Breast epithelium (tissue), 4 donors: ENCODE data around the gene GPR161. TPM values are rescaled to one million over a fixed set of nuclear protein-coding genes. Genes with fewer than 3 reads are reported as not detected.

Experiments used
- DNase-seq, 2 donors: peaks; one replicate each; pipeline ENCODE4 v3.0.0-alpha.2; 2019; ENCODE audit warnings: low spot score in 2 of 2
- H3K27ac ChIP-seq, 2 donors: fragments of 200-600 bp; sonication (generic) in 1 of 2; one replicate each; pipeline ENCODE4 v1.5.1; 2016 to 2019; ENCODE audit warnings: mild to moderate bottlenecking in 1 of 2
- H3K27me3 ChIP-seq, 2 donors: fragments of 200-600 bp; sonication (generic) in 1 of 2; one replicate each; pipeline versions ENCODE4 v1.5.1 to v1.6.0; 2017 to 2019; ENCODE audit warnings: control low read depth in 1 of 2, mild to moderate bottlenecking in 1 of 2
- H3K36me3 ChIP-seq: fragments of 200-600 bp; one replicate; pipeline ENCODE4 v1.5.1; 2019
- H3K4me1 ChIP-seq, 2 donors: fragments of 200-600 bp; sonication (generic); one replicate each; pipeline ENCODE4 v1.5.1; 2016 to 2019; ENCODE audit warnings: control low read depth in 1 of 2
- H3K4me3 ChIP-seq, 3 donors: fragments of 200-600 bp; sonication (generic); 1 replicate in 2 of 3; 2 replicates in 1 of 3; pipeline ENCODE4 v1.5.1; 2016 to 2019; ENCODE audit warnings: mild to moderate bottlenecking in 3 of 3, moderate library complexity in 2 of 3
- H3K9me3 ChIP-seq, 2 donors: fragments of 200-600 bp; sonication (generic) in 1 of 2; one replicate each; pipeline ENCODE4 v1.5.1; 2016 to 2019; ENCODE audit warnings: control low read depth in 1 of 2
- POLR2A ChIP-seq: fragments of 450-650 bp; IDR thresholded peaks from one replicate; pipeline ENCODE4 v1.6.1; 2016; ENCODE audit warnings: antibody characterized with exemption, mild to moderate bottlenecking, moderate library complexity
- POLR2AphosphoS5 ChIP-seq, 3 donors: sonication (generic); formaldehyde crosslinking; IDR thresholded peaks; one replicate each; pipeline ENCODE4 v1.6.1; 2017; ENCODE audit warnings: antibody characterized with exemption in 3 of 3
- intact Hi-C: fragments of 100-400 bp; cut with DNase I; formaldehyde crosslinking; loops from one replicate; pipeline ENCODE4 v1.15.1; 2023; ENCODE audit warnings: low total_unique reads
- total RNA-seq, 3 donors: library from RNA; depleted of rRNA; stranded (reverse); fragments of >200 nt; gene quantifications; one replicate each; pipeline ENCODE4 v1.1.0, GENCODE V29; 2016
- TF ChIP-seq, protein P1 (sequence below), 3 donors: fragments of 450-650 bp; IDR thresholded peaks; one replicate each; pipeline ENCODE4 v1.5.1; 2016 to 2017; ENCODE audit warnings: antibody characterized with exemption in 3 of 3, mild to moderate bottlenecking in 3 of 3, moderate library complexity in 3 of 3

GPR161 gene
- total RNA-seq, 3 donors from 2014 or later: 2.8 to 5.6 (median 4.5) TPM

DNA sequence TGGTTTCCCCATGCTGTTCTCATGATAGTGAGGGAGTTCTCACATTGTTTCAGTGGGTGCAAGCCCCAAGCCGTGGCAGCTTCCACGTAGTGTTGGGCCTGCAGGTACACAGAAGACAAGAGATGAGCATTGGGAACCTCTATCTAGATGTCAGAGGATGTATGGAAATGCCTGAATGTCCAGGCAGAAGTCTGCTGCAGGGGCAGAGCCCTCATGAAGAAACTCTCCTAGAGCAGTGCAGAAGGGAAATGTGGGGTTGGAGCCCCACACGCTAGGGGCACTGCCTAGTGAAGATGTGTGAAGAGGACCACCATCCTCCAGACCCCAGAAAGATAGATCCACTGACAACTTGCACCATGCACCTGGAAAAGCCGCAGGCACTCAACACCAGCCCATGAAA lies 17.0 kb downstream of the GPR161 start:
- no peak overlapping the region for H3K27ac ChIP-seq
- H3K9me3 ChIP-seq: no peaks in the 10 kb centered on the region
- TF ChIP-seq POLR2A (no peak), POLR2AphosphoS5 (IDR thresholded peaks at IDR 0.05) (no peak)
- TF ChIP-seq, protein P1, sequence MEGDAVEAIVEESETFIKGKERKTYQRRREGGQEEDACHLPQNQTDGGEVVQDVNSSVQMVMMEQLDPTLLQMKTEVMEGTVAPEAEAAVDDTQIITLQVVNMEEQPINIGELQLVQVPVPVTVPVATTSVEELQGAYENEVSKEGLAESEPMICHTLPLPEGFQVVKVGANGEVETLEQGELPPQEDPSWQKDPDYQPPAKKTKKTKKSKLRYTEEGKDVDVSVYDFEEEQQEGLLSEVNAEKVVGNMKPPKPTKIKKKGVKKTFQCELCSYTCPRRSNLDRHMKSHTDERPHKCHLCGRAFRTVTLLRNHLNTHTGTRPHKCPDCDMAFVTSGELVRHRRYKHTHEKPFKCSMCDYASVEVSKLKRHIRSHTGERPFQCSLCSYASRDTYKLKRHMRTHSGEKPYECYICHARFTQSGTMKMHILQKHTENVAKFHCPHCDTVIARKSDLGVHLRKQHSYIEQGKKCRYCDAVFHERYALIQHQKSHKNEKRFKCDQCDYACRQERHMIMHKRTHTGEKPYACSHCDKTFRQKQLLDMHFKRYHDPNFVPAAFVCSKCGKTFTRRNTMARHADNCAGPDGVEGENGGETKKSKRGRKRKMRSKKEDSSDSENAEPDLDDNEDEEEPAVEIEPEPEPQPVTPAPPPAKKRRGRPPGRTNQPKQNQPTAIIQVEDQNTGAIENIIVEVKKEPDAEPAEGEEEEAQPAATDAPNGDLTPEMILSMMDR (IDR thresholded peaks at IDR 0.05): no peak
- intact Hi-C loops: loop anchor here (10.0 kb wide), 1 partner anchor 1855 kb away; no protein-coding TSS in a partner anchor
- H3K4me3 ChIP-seq: no peak overlapping the region
- no peaks in the 10 kb centered on the region for H3K27me3 ChIP-seq
- no peaks in the 10 kb centered on the region for H3K4me1 ChIP-seq
- no peak for DNase-seq
- H3K36me3 ChIP-seq: no peaks in the 10 kb centered on the region

DNA sequence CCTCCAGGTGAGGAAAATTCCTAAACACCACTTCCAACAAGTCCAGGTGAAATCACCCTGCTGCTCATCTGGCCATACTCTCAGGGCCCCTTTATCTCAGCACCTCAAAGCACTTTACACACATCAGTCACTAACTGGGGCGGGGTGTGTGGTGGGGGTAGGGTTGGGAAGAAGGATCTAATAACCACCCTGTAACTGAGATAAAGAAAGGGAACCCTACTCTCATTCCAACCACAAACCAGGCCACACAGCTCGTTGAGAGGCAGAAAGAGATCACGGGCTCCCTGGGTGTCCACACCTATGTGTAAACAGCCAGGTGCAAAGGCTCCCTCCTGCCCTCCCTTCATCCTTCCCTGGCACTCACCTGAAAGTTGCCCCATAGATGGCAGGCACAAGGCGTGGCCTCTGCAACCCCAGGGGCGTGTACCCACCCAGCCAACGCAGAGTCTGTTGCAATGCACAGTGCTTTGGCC lies 20.4 kb downstream of the GPR161 start:
- TF ChIP-seq, protein P1 (IDR thresholded peaks at IDR 0.05): no peak
- TF ChIP-seq POLR2AphosphoS5 (IDR thresholded peaks at IDR 0.05): no peak
- Histone ChIP-seq H3K36me3 (no peaks in the 10 kb centered on the region), H3K4me3 (no peak overlapping the region), H3K27ac (no peak overlapping the region), H3K27me3 (no peaks in the 10 kb centered on the region), H3K9me3 (no peaks in the 10 kb centered on the region), H3K4me1 (no peaks in the 10 kb centered on the region)
- intact Hi-C loops: loop anchor here (10.0 kb wide), 1 partner anchor 1852 kb away; no protein-coding TSS in a partner anchor
- DNase-seq: peak in 1 of 2 donors; percentile 34

DNA sequence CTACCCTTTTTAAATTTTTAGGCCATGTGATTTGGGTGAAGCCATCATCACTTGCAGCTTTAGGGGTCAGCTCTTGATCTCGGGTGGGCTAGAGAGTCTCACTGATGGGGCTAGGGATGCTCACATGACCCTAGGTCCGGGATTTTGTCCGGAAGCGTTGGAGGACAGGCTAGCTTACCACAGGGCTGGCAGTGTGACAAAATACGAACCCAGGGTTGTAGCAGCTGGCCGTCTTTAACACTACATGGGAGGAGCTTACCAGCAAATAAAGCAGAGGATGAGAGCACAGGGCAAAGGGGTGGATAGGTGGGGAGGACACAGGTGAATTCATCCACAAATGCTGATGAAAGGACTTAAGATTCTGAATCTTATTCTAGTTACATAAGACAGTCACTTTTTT lies 21.9 kb downstream of the GPR161 start:
- H3K27ac ChIP-seq: no peak overlapping the region
- H3K9me3 ChIP-seq: no peaks in the 10 kb centered on the region
- no peak overlapping the region for H3K4me3 ChIP-seq
- H3K27me3 ChIP-seq: no peaks in the 10 kb centered on the region
- no peaks in the 10 kb centered on the region for H3K36me3 ChIP-seq
- intact Hi-C loops: loop anchor here (10.0 kb wide), 1 partner anchor 1850 kb away; no protein-coding TSS in a partner anchor
- TF ChIP-seq POLR2A (no peak), POLR2AphosphoS5 (IDR thresholded peaks at IDR 0.05) (no peak)
- TF ChIP-seq, protein P1 (IDR thresholded peaks at IDR 0.05): no peak
- no peak for DNase-seq
- H3K4me1 ChIP-seq: no peaks in the 10 kb centered on the region

DNA sequence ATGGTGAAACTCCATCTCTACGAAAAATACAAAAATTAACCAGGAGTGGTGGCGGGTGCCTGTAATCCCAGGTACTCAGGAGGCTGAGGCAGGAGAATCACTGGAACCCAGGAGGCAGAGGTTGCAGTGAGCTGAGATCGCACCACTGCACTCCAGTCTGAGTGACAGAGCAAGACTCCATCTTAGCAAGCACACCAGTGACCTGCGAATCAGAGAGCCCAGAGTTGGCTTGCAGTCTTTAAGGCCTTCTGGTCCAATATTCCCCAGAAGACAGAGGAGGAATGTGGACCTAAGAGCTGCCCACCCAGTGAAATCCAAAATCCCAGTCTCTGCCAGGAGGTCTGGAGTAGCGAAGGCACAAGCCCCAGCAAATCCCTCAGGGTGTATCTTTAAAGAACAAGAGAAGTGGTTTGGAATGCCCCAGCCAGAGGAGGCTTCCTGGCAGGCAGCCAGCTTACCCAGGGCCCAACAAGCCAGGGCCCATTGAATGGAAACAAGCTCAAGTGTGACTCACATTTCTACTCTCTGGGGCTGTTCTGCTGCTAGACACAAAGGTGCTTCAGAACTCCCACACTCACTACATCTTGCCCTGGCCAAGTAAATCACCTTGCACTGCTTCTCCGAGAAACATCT lies 23.9 kb downstream of the GPR161 start:
- Histone ChIP-seq H3K27me3 (no peaks in the 10 kb centered on the region), H3K4me1 (no peaks in the 10 kb centered on the region), H3K27ac (peak overlapping the region; percentile 30 to 35), H3K36me3 (no peaks in the 10 kb centered on the region), H3K4me3 (no peak overlapping the region), H3K9me3 (no peaks in the 10 kb centered on the region)
- peak in 1 of 2 donors; percentile 86 for DNase-seq
- TF ChIP-seq POLR2AphosphoS5 (IDR thresholded peaks at IDR 0.05) (no peak), POLR2A (no peak)
- TF ChIP-seq, protein P1 (IDR thresholded peaks at IDR 0.05): no peak
- intact Hi-C loops: loop anchor here (10.0 kb wide), 1 partner anchor 1848 kb away; no protein-coding TSS in a partner anchor

DNA sequence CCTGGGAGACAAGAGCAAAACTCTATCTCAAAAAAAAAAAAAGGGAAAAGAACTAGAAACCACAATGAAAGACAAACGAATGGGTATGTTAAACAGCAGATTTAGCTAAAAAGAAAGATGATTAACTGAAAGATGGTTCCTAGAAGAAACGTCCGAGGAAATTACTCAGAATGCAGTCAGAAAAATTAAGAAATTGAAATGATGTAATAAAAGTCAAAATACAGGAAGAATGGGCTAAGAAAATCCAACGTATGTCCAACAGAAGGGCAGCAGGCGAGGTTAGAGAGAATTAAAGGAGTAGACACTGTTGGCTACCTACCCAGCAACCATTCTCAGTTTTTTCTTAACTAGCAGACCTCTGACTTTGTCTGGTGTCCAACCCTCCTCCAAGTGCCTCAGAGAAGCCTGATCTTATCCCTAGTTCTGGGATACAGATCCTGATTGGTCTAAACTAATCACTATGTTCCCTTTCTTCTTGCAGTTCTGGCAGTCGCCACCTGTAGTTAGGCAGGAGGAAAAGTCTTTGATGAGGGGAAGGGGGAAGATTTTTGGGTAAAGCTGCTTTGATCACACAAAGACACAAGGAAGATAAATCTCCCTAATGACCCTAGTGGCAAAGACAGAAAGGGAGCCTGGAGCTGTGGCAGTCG lies 25.7 kb downstream of the GPR161 start:
- Histone ChIP-seq H3K4me3 (no peak overlapping the region), H3K36me3 (no peaks in the 10 kb centered on the region), H3K9me3 (no peaks in the 10 kb centered on the region), H3K4me1 (no peaks in the 10 kb centered on the region), H3K27ac (no peak overlapping the region), H3K27me3 (no peaks in the 10 kb centered on the region)
- intact Hi-C loops: loop anchor here (10.0 kb wide), 1 partner anchor 1846 kb away; no protein-coding TSS in a partner anchor
- DNase-seq: no peak
- TF ChIP-seq POLR2AphosphoS5 (IDR thresholded peaks at IDR 0.05): no peak
- TF ChIP-seq POLR2A: no peak
- TF ChIP-seq, protein P1 (IDR thresholded peaks at IDR 0.05): no peak
